Parathyroid adenoma (tissue), 2 donors: Measurements from ENCODE around the gene ABHD10.

Experiments used
- H2AFZ ChIP-seq: fragments of 300-600 bp; sonication (generic); one replicate; pipeline ENCODE4 v1.7.0; 2017; ENCODE audit warnings: antibody characterized with exemption, mild to moderate bottlenecking
- H3K27ac ChIP-seq: fragments of 300-600 bp; sonication (generic); one replicate; pipeline ENCODE4 v1.7.0; 2017
- H3K27me3 ChIP-seq: fragments of 300-600 bp; sonication (generic); one replicate; pipeline ENCODE4 v1.7.0; 2017; ENCODE audit warnings: low read length; ENCODE audit not compliant: control insufficient read depth, insufficient read depth
- H3K36me3 ChIP-seq: fragments of 300-600 bp; sonication (generic); one replicate; pipeline ENCODE4 v1.7.0; 2017; ENCODE audit warnings: low read length; ENCODE audit not compliant: control insufficient read depth, insufficient read depth
- H3K4me1 ChIP-seq: fragments of 300-600 bp; sonication (generic); one replicate; pipeline ENCODE4 v1.7.0; 2017; ENCODE audit warnings: control low read depth
- H3K4me2 ChIP-seq: fragments of 300-600 bp; sonication (generic); one replicate; pipeline ENCODE4 v1.7.0; 2017; ENCODE audit warnings: low read length
- H3K4me3 ChIP-seq: fragments of 300-600 bp; sonication (generic); one replicate; pipeline ENCODE4 v1.7.0; 2017; ENCODE audit warnings: low read depth, low read length
- H3K79me2 ChIP-seq: fragments of 300-600 bp; sonication (generic); one replicate; pipeline ENCODE4 v1.7.0; 2017; ENCODE audit warnings: control low read depth
- H3K9ac ChIP-seq: fragments of 300-600 bp; sonication (generic); one replicate; pipeline ENCODE4 v1.7.0; 2017; ENCODE audit warnings: mild to moderate bottlenecking
- H3K9me3 ChIP-seq: fragments of 300-600 bp; sonication (generic); one replicate; pipeline ENCODE4 v1.7.0; 2017; ENCODE audit warnings: low read length; ENCODE audit not compliant: control insufficient read depth
- CTCF ChIP-seq: fragments of 300-600 bp; sonication (generic); IDR thresholded peaks from one replicate; pipeline ENCODE4 v1.7.0; 2017; ENCODE audit warnings: antibody characterized with exemption, mild to moderate bottlenecking
- donor health status: primary hyperparathyroidism.

The ABHD10 gene

GRCh38 chr3:112042842-112043280 is 64.0 kb downstream of the ABHD10 start:
- H3K4me2 ChIP-seq, result no peak overlapping the region
- H3K4me3 ChIP-seq, result no peak overlapping the region
- no peaks in the 10 kb centered on the region for H3K9me3 ChIP-seq
- no peaks in the 10 kb centered on the region for H3K4me1 ChIP-seq
- no peaks in the 10 kb centered on the region for H3K36me3 ChIP-seq
- no peaks in the 10 kb centered on the region for H3K79me2 ChIP-seq
- H3K9ac ChIP-seq, result no peak overlapping the region
- no peak overlapping the region for H2AFZ ChIP-seq
- H3K27ac ChIP-seq, result no peak overlapping the region
- no peak for TF ChIP-seq CTCF
- H3K27me3 ChIP-seq, result no peaks in the 10 kb centered on the region
